Mucosa of stomach (tissue), 1 donor: ENCODE data around the gene C1orf116.
A peak's percentile ranks its signal among the peaks of the same experiment; 100 is the strongest.

Experiments
- H3K27me3 ChIP-seq: one replicate; pipeline ENCODE4 v1.7.0; 2013; ENCODE audit warnings: mild to moderate bottlenecking, low read length; ENCODE audit not compliant: control insufficient read depth, insufficient read depth
- H3K36me3 ChIP-seq: one replicate; pipeline ENCODE4 v1.7.0; 2013; ENCODE audit warnings: low read length; ENCODE audit not compliant: control insufficient read depth, insufficient read depth
- H3K4me1 ChIP-seq: one replicate; pipeline ENCODE4 v1.7.0; 2013; ENCODE audit warnings: mild to moderate bottlenecking, low read length; ENCODE audit not compliant: control insufficient read depth, insufficient read depth
- H3K4me3 ChIP-seq: one replicate; pipeline ENCODE4 v1.7.0; 2013; ENCODE audit warnings: low read length
- H3K9ac ChIP-seq: one replicate; pipeline ENCODE4 v1.7.0; 2013; ENCODE audit warnings: mild to moderate bottlenecking, low read length, moderate library complexity
- H3K9me3 ChIP-seq: one replicate; pipeline ENCODE4 v1.7.0; 2013; ENCODE audit warnings: mild to moderate bottlenecking, low read length, moderate library complexity; ENCODE audit not compliant: control insufficient read depth
- donor health status: Pancreatic carcinoma.

The C1orf116 gene

GRCh38 chr1:207029701-207030521, 2.6 kb downstream of the C1orf116 start:
- H3K4me1 ChIP-seq: peaks cover 55% of the 10 kb centered on the region
- H3K9me3 ChIP-seq: no peaks in the 10 kb centered on the region
- peaks cover 11% of the 10 kb centered on the region for H3K36me3 ChIP-seq
- H3K27me3 ChIP-seq: no peaks in the 10 kb centered on the region
- peak overlapping the region; percentile 96 for H3K9ac ChIP-seq
- peak overlapping the region; percentile 43 for H3K4me3 ChIP-seq

GRCh38 chr1:207028884-207029650, 3.5 kb downstream of the C1orf116 start:
- peak overlapping the region; percentile 96 for H3K9ac ChIP-seq
- H3K4me3 ChIP-seq: peak overlapping the region; percentile 43
- H3K4me1 ChIP-seq: peaks cover 60% of the 10 kb centered on the region
- H3K9me3 ChIP-seq: no peaks in the 10 kb centered on the region
- peaks cover 13% of the 10 kb centered on the region for H3K36me3 ChIP-seq
- no peaks in the 10 kb centered on the region for H3K27me3 ChIP-seq

GRCh38 chr1:207027921-207028320, 4.6 kb downstream of the C1orf116 start:
- Histone ChIP-seq H3K9ac (peak overlapping the region; percentile 79), H3K9me3 (no peaks in the 10 kb centered on the region), H3K4me3 (peak overlapping the region; percentile 0), H3K36me3 (peaks cover 17% of the 10 kb centered on the region), H3K4me1 (peaks cover 60% of the 10 kb centered on the region), H3K27me3 (no peaks in the 10 kb centered on the region)

DNA sequence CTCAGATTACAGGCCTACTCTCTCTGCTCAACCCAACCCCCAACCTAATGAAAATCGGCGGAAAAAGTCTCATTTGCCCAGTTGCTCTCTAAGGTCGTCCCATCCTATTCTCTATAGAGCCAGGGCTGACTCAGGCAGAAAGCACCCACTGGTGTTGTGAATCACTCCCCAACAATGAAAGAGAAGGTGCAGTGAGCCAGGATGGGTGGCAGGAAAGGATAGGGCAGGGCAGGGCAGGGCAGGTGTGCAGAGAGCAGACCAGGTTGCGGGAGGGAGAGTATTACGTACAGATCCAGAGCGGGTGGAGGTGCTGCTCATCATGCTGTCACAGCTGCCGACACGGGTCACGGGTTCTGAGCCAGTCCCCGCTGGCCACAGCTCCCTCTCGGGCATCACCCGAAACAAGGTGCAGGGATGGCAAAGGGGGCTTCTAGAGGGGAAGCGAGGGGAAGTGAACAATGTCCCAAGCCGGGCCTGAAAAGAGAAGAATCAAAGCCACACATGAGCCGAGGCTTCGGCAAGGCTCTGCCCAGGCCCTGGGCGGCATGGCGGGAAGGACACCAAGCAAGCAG, 5.3 kb downstream of the C1orf116 start:
- Histone ChIP-seq H3K9me3 (no peaks in the 10 kb centered on the region), H3K27me3 (no peaks in the 10 kb centered on the region), H3K4me1 (peaks cover 66% of the 10 kb centered on the region), H3K9ac (peak overlapping the region; percentile 79), H3K36me3 (peaks cover 17% of the 10 kb centered on the region), H3K4me3 (no peak overlapping the region)

GRCh38 chr1:207026104-207026534, 6.4 kb downstream of the C1orf116 start:
- Histone ChIP-seq H3K36me3 (peaks cover 19% of the 10 kb centered on the region), H3K27me3 (no peaks in the 10 kb centered on the region), H3K9me3 (no peaks in the 10 kb centered on the region), H3K4me1 (peaks cover 78% of the 10 kb centered on the region), H3K9ac (peak overlapping the region; percentile 79), H3K4me3 (no peak overlapping the region)

DNA sequence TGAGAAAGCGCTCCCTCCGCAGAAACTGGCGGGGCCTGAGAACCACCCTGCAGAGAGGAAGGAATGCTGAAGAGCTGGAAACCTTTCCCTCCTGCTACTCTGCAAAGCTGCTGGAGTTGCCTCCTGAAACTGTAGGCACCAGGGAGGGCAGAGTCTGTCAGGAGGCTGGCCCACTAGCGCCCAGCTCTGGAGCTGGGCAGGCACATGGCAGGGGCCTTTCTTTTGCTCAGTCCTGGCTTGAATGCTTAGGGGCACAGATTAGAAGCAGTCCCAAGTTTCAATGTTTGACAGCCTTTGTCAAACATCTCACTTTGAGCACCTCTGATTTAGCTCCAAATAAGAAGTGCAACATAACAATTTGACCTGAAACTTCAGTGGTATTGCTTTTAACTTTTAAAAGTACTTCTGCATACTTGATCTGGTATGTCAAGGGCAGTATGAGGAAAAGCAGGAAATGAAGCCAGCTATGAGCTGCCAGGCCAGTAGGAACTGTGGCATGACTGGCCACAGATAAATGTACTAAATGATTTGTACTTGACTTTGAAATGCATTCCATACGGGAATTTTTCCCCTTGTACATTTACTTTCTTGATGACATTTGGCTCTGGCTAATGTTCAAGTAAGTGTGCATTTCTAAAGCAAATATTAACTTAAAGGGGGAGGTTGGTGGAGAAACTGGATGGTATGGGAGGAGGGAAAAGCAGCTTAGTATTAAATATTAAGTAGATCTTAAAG, 7.2 kb downstream of the C1orf116 start:
- Histone ChIP-seq H3K4me3 (no peak overlapping the region), H3K9me3 (no peaks in the 10 kb centered on the region), H3K9ac (peak overlapping the region; percentile 79), H3K4me1 (peaks cover 86% of the 10 kb centered on the region), H3K27me3 (no peaks in the 10 kb centered on the region), H3K36me3 (peaks cover 16% of the 10 kb centered on the region)

GRCh38 chr1:207024202-207025145, 8.1 kb downstream of the C1orf116 start:
- H3K9ac ChIP-seq: peak overlapping the region; percentile 79
- no peaks in the 10 kb centered on the region for H3K9me3 ChIP-seq
- peaks cover 16% of the 10 kb centered on the region for H3K36me3 ChIP-seq
- H3K4me3 ChIP-seq: no peak overlapping the region
- H3K4me1 ChIP-seq: peaks cover 92% of the 10 kb centered on the region
- no peaks in the 10 kb centered on the region for H3K27me3 ChIP-seq

DNA sequence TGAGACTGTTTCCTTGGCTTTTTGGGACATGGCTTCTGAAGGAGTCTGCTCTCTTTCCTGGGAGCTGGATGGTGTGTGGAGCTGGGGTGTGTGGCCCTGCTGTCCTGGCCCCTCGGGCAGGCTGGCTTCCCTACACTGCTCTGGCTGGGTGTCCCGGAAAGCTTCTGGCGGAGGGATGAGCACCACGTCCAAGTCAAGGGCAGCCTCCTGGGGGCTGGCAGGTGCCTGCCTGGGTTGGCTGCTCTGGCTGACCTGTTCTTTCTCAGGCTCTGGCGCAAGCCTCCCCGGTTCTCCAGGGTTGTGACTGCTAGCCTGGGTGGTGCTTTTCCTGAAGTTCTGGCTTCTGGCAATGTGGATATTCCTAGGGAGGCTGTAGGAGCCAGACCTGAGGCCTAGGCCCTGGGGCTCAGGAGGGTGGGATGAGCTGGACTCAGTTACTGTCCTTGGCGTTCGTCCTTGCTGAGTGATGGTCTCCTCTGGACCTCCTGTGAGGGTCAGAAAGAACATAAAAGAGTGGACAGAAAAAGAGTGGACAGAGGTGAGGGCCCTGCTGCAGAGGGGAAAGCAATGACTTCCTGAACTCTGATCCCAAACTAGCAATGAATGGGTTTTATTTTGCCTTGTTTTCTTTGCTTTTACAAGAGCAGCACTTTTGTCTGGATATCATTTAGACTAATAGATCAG, 9.4 kb downstream of the C1orf116 start:
- peaks cover 94% of the 10 kb centered on the region for H3K4me1 ChIP-seq
- H3K27me3 ChIP-seq: no peaks in the 10 kb centered on the region
- H3K9me3 ChIP-seq: no peaks in the 10 kb centered on the region
- H3K36me3 ChIP-seq: peaks cover 16% of the 10 kb centered on the region
- H3K9ac ChIP-seq: peak overlapping the region; percentile 77
- H3K4me3 ChIP-seq: no peak overlapping the region

- H3K9ac ChIP-seq: peak overlapping the region; percentile 77
- peaks cover 94% of the 10 kb centered on the region for H3K4me1 ChIP-seq
Observed at GRCh38 chr1:207021876-207022596, 10.5 kb downstream of the C1orf116 start.

DNA sequence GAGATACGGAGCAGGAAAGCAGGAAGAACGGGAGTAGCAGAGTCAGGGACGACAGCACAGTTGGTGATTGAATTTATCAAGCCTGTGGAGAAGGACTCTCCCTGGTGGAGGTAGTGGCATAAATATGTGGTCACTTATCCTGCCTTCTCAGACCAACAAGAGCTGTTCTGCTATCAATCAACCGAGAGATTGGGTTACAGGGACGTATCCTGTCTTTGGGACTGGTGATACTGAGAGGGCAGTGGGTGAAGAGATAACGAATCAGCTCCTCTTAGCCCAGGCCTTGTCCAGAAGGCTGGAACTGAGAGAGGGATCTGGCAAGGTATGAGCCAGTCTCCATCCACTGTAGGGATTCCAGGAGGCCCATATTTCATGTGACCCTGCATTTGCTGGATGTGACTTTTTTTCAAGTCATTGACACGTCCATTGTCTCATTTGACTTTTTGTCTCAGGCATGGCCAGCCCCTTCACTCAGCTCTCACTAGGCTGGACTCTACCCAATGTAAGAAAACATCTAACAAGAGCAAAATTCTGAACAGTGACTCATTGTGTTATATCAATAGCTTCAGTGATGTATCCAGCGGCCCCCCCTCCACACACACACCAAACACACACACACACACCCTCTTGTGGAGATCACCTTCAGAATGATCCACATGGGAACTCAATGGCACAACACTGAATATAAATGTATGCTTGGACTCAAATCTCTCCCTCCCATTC, 11.3 kb downstream of the C1orf116 start:
- H3K9ac ChIP-seq: peak overlapping the region; percentile 77
- H3K36me3 ChIP-seq: peaks cover 12% of the 10 kb centered on the region
- H3K9me3 ChIP-seq: no peaks in the 10 kb centered on the region
- H3K27me3 ChIP-seq: no peaks in the 10 kb centered on the region
- H3K4me3 ChIP-seq: no peak overlapping the region
- peaks cover 87% of the 10 kb centered on the region for H3K4me1 ChIP-seq

More at GRCh38 chr1:207021876-207022596, 10.5 kb downstream of the C1orf116 start:
- peaks cover 12% of the 10 kb centered on the region for H3K36me3 ChIP-seq
- H3K4me3 ChIP-seq: no peak overlapping the region
- H3K27me3 ChIP-seq: no peaks in the 10 kb centered on the region
- H3K9me3 ChIP-seq: no peaks in the 10 kb centered on the region
